Sigmoid colon (tissue), 4 donors: Measurements from ENCODE around the gene GTF3C4.

Source experiments
- POLR2AphosphoS5 ChIP-seq, 4 donors: sonication (generic); formaldehyde crosslinking; IDR thresholded peaks; one replicate each; pipeline ENCODE4 v1.6.1; 2017; ENCODE audit warnings: antibody characterized with exemption in 4 of 4
- TF ChIP-seq, protein P1 (sequence below), 4 experiments: fragments of 450-650 bp in 3 of 4; fragments of 200-600 bp in 1 of 4; IDR thresholded peaks; one replicate each; pipeline ENCODE4 v1.5.1; 2016 to 2019; ENCODE audit warnings: antibody characterized with exemption in 4 of 4, mild to moderate bottlenecking in 3 of 4, moderate library complexity in 2 of 4

DNA sequence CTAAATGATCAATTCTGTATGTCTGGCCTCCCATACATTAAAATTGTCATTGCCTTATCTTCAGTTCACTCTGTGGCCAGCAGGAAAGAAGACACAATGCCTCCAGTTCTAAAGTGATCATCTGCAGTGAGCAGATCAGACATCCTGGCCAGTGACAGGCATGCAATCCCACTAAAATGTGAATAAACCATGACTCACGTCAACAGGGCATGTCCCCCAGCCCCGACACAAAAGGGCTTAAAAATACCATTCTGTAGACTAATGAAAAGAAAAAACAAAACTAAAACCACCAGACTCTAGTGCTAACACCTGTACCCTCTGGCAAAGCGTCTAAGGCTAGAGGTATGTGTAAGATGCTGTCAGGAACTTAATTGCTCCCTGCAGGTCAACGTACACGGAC lies 39.0 kb upstream of the GTF3C4 start:
- TF ChIP-seq, protein P1, sequence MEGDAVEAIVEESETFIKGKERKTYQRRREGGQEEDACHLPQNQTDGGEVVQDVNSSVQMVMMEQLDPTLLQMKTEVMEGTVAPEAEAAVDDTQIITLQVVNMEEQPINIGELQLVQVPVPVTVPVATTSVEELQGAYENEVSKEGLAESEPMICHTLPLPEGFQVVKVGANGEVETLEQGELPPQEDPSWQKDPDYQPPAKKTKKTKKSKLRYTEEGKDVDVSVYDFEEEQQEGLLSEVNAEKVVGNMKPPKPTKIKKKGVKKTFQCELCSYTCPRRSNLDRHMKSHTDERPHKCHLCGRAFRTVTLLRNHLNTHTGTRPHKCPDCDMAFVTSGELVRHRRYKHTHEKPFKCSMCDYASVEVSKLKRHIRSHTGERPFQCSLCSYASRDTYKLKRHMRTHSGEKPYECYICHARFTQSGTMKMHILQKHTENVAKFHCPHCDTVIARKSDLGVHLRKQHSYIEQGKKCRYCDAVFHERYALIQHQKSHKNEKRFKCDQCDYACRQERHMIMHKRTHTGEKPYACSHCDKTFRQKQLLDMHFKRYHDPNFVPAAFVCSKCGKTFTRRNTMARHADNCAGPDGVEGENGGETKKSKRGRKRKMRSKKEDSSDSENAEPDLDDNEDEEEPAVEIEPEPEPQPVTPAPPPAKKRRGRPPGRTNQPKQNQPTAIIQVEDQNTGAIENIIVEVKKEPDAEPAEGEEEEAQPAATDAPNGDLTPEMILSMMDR (IDR thresholded peaks at IDR 0.05), result no peak
- no peak for TF ChIP-seq POLR2AphosphoS5 (IDR thresholded peaks at IDR 0.05)
